ENCODE measurements around the gene IGFL1.
"Not testable (repeated sequence)": the region's sequence is repeated elsewhere in the genome, so short reads cannot be mapped to it uniquely, and the experiment has no call there.

Gene IGFL1

GRCh38 chr19:46201454-46202310, 27.9 kb upstream of the IGFL1 start:
- no peak for FAIRE-seq
- DNase-seq (ENCODE audit: insufficient read length, low spot score): no peak

GRCh38 chr19:46202426-46202825, 27.1 kb upstream of the IGFL1 start:
- DNase-seq (ENCODE audit: insufficient read length, low spot score) (no peak), FAIRE-seq (no peak)

- no peak for DNase-seq (ENCODE audit: insufficient read length, low spot score)
These were observed 26.4 kb upstream of the IGFL1 start for GRCh38 chr19:46202872-46203860.

GRCh38 chr19:46204008-46204407, 25.5 kb upstream of the IGFL1 start:
- FAIRE-seq: no peak
- DNase-seq (ENCODE audit: insufficient read length, low spot score): no peak

More at GRCh38 chr19:46202872-46203860, 26.4 kb upstream of the IGFL1 start:
- no peak for FAIRE-seq

- FAIRE-seq (no peak), DNase-seq (ENCODE audit: insufficient read length, low spot score) (no peak)
These were observed 24.2 kb upstream of the IGFL1 start for GRCh38 chr19:46205183-46205984.

GRCh38 chr19:46206176-46206575, 23.4 kb upstream of the IGFL1 start:
- DNase-seq (ENCODE audit: insufficient read length, low spot score): no peak

GRCh38 chr19:46206682-46207081, 22.9 kb upstream of the IGFL1 start:
- FAIRE-seq (no peak), DNase-seq (ENCODE audit: insufficient read length, low spot score) (no peak)

More at GRCh38 chr19:46206176-46206575, 23.4 kb upstream of the IGFL1 start:
- FAIRE-seq: no peak

GRCh38 chr19:46207858-46208257, 21.7 kb upstream of the IGFL1 start:
- FAIRE-seq: not testable (repeated sequence)

GRCh38 chr19:46209051-46209450, 20.5 kb upstream of the IGFL1 start:
- FAIRE-seq (no peak), DNase-seq (ENCODE audit: insufficient read length, low spot score) (no peak)

More at GRCh38 chr19:46207858-46208257, 21.7 kb upstream of the IGFL1 start:
- DNase-seq (ENCODE audit: insufficient read length, low spot score): not testable (repeated sequence)

- DNase-seq (ENCODE audit: insufficient read length, low spot score) (no peak), FAIRE-seq (no peak)
These were observed 20.1 kb upstream of the IGFL1 start for GRCh38 chr19:46209472-46209871.

- FAIRE-seq (no peak), DNase-seq (ENCODE audit: insufficient read length, low spot score) (no peak)
These were observed 18.9 kb upstream of the IGFL1 start for GRCh38 chr19:46210669-46211068.

GRCh38 chr19:46211201-46211881, 18.2 kb upstream of the IGFL1 start:
- FAIRE-seq (no peak), DNase-seq (ENCODE audit: insufficient read length, low spot score) (no peak)

GRCh38 chr19:46212592-46212991, 16.9 kb upstream of the IGFL1 start:
- DNase-seq (ENCODE audit: insufficient read length, low spot score); FAIRE-seq: not testable (repeated sequence)

GRCh38 chr19:46213156-46213555, 16.4 kb upstream of the IGFL1 start:
- DNase-seq (ENCODE audit: insufficient read length, low spot score) (no peak), FAIRE-seq (no peak)

GRCh38 chr19:46213806-46214205, 15.7 kb upstream of the IGFL1 start:
- no peak for FAIRE-seq

GRCh38 chr19:46216612-46217011, 12.9 kb upstream of the IGFL1 start:
- DNase-seq (ENCODE audit: insufficient read length, low spot score) (no peak), FAIRE-seq (no peak)

More at GRCh38 chr19:46213806-46214205, 15.7 kb upstream of the IGFL1 start:
- DNase-seq (ENCODE audit: insufficient read length, low spot score): no peak

GRCh38 chr19:46217476-46217875, 12.1 kb upstream of the IGFL1 start:
- DNase-seq (ENCODE audit: insufficient read length, low spot score) (no peak), FAIRE-seq (no peak)

GRCh38 chr19:46218160-46218559, 11.4 kb upstream of the IGFL1 start:
- FAIRE-seq (no peak), DNase-seq (ENCODE audit: insufficient read length, low spot score) (no peak)

GRCh38 chr19:46220038-46220615, 9.4 kb upstream of the IGFL1 start:
- FAIRE-seq: no peak
- no peak for DNase-seq (ENCODE audit: insufficient read length, low spot score)
